Posterior vena cava (tissue), 2 donors: ENCODE results near the gene PREX1. TPM values are rescaled to one million over a fixed set of nuclear protein-coding genes. Genes with fewer than 3 reads are reported as not detected.
"Not testable (repeated sequence)": the region's sequence is repeated elsewhere in the genome, so short reads cannot be mapped to it uniquely, and the experiment has no call there.

ENCODE experiments used
- DNase-seq: peaks from one replicate; pipeline ENCODE4 v3.0.0-alpha.2; 2020; ENCODE audit warnings: low spot score
- intact Hi-C, 2 donors: fragments of 100-400 bp; cut with DNase I; formaldehyde crosslinking; loops; one replicate each; pipeline versions ENCODE4 v1.14.1 to v1.14.2; 2022 to 2023
- total RNA-seq, 2 donors: library from RNA; stranded (reverse); fragmentation: NEBNext Ultra II Directional; extraction: Animal tissue kit (Norgen Biotek cat#: 25700); gene quantifications; one replicate each; pipeline ENCODE4 v1.2.1, GENCODE V29; 2021
- donor health status: DM: yes; HTN: yes; CAD: no.
- donor health status: DM: yes; HTN: yes; CAD: no.

PREX1 gene
- total RNA-seq, 2 donors from 2014 or later = 16.9 to 22.0 TPM

DNA sequence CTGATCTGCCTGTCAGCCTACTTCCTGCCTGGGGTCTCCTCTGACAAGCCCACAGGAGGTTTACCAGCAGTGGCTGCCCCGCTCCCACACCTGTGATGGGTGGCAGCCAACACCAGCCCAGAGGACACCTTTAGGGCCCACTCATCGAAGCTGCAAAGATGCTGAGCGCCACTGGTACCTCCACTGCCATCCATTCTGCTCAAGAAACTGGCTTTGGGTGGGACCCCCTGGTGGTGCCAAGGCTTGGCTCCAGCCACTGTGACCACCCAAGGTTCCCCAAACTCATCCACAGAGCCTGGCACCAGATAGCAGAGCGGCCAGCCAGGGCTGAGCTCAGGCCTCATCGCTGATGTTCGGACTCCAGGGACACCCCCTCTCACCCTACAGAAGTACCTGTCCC lies 42.5 kb downstream of the PREX1 start:
- intact Hi-C loops = no loop called here

DNA sequence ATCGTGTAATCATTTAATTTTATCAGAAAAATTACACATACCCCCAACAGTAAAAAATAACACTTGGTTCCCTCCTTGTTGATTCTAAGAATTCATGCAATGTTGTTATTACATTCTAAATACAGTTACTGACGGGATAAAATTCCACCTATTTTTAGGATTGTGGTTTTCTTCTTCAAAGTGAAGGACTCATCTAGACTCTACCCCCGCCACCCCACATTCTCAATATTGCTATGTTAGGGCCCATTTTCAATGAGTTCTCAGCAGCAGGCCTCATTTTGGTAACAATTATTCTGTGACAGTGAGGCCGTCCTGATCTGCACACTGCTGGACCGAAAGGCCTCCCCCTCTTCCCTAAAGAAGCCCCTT lies 43.5 kb downstream of the PREX1 start:
- intact Hi-C loops = no loop called here
- no peak for DNase-seq

More for the DNA sequence above, 42.5 kb downstream of the PREX1 start:
- DNase-seq = no peak

DNA sequence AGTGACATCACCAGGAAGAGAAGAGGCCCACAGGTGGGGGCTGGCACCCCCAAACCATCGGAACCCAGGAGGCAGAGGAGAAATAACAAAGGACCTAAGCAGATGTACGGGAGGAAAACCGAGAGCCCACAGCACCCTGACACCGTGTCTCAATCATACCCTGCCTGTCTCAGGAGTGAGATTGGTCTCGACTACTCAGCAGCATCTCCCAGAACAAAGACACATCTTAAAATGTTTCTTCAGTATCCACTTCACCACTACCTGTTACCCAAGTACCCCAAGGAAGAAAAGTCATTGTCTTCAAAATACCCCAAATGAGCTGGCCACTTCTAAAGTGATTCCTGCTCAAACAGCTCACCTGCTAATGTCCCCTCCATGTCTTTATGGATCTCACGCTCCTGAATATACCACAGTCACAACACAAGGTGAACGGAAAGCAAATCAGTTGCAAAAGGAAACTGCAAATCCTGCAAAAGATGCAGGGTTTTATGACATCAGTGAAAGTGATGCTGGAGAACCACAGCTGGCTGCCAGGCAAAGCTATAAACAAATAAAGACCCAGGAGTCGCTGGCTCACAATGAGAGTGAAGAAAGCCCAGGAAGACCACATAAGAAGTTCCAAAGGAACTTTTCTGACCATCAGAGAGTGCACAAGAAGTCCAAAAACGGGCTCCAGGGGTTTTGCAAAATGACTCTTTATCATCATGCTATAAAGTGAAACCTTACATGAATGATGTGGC lies 44.1 kb downstream of the PREX1 start:
- no peak for DNase-seq
- intact Hi-C loops = no loop called here

DNA sequence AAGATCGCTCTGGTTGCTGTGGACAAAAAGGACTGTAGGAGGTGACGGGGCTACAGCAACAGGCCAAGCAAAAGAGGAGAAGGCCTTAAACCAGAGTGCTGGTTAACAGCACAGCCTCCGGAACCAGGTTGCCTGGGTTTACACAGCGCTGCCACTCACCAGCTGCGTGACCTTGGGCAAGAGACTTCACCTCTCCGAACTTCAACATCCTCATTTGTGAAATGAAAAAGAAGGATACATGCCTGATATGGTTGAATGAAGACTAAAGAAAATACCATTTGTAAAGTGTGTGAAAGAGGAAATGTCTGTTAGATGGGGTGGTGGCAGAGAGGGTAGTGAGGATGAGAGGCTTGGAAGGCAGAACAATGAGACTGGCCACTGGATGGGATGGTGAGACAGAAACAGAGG lies 44.9 kb downstream of the PREX1 start:
- intact Hi-C loops = no loop called here

DNA sequence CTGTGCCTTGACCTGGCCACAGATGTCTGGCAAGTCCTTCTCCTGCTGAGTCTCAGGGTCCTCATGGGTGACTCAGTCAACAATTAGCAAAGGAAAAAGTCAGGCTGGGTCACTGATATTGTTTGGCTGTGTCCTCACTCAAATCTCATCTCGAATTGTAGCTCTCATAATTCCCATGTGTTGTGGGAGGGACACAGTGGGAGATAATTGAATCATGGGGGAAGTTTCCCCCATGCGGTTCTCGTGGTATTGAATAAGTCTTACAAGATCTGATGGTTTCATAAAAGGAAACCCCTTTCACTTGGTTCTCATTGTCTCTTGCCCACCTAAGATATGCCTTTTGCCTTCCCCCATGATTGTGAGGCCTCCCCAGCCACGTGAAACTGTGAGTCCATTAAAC lies 45.7 kb downstream of the PREX1 start:
- peak; percentile 3 for DNase-seq
- intact Hi-C loops = no loop called here

More for the DNA sequence above, 44.9 kb downstream of the PREX1 start:
- no peak for DNase-seq

DNA sequence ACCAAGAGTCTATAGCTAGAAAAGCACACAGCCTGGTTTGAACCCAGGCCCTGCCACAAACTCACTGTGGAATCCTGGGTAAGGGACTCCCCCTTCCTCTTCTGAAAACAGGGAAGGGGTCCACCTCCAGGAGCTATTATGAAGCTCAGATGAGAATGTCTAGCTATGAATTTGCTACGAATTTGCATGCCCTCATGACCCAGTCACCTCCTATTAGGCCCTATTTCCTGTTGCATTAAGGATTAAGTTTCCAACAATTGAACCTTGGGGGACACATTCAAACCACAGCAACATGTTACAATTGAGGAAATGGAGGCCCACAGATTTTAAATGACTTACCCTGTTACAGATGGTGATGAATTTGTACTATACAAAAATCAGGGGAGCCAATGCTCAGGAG lies 46.2 kb downstream of the PREX1 start:
- intact Hi-C loops = no loop called here
- no peak for DNase-seq

DNA sequence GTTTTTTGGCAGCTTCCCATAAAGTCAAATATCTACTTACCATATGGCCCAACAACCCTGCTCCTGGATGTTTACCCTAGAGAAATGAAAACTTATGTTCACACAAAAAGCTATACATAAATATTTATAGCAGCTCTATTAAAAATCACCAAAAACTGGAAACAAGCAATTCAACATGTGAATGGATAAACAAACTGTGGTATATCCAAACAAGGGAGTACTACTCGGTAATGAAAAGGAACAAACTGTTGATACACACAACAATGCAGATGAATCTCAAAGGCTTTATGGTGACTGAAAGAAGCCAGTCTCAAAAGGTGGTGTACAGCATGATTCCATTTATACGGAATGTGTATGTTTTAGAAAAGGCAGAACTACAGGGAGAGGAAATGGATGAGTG lies 48.4 kb downstream of the PREX1 start:
- intact Hi-C loops = no loop called here
- DNase-seq = no peak

DNA sequence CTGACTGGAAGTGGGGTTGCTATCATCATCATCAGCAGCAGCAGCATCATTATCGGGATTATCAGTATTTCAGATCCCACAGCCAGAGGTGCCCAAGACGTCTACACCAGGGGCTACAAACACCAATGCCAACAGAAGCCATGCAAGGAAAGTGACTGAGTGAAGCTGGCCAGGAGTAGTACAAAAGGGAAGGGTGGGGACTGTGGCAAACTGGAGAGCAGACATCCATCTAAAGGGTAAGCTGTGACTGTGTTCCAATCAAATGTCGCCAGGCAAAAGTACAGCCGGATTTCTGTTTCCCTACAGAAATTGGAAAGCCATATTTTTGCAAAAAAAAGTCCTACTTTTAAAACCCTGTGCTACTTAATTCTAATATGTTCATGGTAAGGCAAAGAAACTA lies 50.0 kb downstream of the PREX1 start:
- intact Hi-C loops = no loop called here

DNA sequence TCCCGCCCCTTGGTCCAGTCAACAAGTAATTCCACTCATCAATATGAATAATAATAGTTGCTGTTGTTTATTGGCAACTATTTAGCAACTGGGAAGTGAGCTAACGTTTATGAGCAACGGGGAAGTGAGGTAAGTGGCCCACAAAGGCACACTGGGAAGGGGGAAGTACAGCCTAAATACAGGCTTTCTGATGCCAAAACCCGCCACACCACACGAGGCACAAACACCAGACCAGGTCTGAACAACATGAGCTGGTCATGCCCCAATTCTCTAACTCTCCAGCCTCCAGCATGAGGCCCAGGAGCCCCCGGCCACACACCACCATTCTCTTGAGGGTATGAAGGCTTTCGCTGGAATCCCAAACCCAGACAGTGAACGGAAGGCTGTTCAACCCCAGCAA lies 50.8 kb downstream of the PREX1 start:
- peak; percentile 72 for DNase-seq

More for the DNA sequence above, 50.0 kb downstream of the PREX1 start:
- peak; percentile 0 for DNase-seq

DNA sequence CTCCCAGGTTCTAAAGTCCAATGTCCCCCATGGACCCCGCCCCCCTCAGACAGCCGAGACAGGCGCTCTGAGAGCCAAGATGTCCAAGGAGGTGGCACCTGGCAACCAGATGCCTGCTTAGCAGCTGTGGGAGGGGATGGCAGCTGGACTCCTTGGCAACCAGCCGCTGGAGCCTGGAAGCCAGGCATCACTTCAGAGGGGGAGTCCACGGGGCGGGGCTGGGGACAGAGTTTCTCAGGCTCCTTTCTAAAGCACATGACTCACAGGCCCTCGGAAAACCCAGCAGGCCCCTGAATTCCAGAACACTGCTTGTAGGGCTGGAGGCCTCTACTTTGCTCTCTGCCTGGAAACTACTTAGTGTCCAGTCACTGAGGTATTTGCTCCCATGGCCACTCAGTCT lies 51.5 kb downstream of the PREX1 start:
- intact Hi-C loops = loop anchor here in 1 of 2 donors (1.0 kb wide), 1 partner anchor 28 kb away; no protein-coding TSS in a partner anchor
- DNase-seq = peak; percentile 65

More for the DNA sequence above, 50.8 kb downstream of the PREX1 start:
- intact Hi-C loops = no loop called here

DNA sequence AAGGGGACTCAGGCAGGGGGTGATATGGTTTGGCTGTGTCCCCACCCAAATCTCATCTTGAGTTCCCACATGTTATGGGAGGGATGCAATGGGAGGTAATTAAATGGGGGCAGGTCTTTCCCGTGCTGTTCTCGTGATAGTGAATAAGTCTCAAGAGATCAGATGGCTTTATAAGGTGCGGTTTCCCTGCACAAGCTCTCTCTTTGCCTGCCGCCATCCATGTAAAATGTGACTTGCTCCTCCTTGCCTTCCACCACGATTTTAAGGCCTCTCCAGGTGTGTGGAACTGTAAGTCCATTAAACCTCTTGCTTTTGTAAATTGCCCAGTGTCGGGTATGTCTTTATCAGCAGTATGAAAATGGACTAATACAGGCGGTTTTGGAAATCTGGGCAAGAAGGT lies 52.3 kb downstream of the PREX1 start:
- intact Hi-C loops, DNase-seq: not testable (repeated sequence)

DNA sequence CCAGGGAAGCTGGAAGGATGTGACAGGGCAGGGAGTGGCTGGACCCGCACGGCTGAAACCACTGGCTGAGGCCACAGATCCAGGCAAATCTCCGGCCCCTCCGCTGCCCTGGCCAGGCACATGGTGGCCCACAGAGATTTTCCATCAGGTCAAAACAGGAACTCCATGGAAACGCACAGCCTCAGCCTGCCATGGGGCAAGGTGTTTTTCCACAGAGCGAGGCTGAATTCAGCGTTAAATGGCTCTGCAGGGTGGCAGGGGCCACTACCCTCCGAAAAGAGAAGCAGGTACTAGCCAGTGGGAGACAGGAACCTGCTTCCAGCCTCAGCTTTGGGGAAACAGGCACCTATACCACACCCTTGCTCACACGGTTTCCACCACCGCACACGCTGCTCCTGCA lies 53.1 kb downstream of the PREX1 start:
- intact Hi-C loops = no loop called here
- DNase-seq = peak; percentile 63

DNA sequence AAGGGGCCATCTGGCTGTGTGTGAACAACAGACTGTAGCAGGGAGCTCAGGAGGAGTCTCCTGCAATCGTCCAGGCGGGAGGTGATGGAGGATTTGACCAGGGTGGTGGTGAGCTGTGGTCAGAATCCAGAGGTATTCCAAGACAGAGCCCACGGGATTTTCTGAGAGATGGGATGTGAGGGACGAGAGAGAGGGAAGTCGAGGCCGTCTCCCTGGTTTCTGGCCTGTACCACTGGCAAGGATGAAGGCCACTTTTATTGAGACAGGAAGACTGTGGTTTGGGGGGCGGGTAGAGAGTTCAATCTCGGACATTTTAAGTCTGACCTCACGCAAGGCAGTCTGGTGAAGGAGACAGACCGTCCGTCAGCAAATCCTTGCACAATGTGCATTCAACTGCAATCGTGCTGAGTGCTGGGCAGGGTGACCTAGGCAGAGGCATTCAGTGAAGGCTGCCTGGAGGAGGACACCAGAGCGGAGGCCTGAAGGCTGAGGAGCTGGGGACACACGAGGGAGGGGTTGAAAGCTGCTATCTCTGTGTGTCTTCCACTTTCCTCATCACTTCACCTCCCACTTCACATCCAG lies 53.9 kb downstream of the PREX1 start:
- intact Hi-C loops = no loop called here
- DNase-seq = peak; percentile 82

DNA sequence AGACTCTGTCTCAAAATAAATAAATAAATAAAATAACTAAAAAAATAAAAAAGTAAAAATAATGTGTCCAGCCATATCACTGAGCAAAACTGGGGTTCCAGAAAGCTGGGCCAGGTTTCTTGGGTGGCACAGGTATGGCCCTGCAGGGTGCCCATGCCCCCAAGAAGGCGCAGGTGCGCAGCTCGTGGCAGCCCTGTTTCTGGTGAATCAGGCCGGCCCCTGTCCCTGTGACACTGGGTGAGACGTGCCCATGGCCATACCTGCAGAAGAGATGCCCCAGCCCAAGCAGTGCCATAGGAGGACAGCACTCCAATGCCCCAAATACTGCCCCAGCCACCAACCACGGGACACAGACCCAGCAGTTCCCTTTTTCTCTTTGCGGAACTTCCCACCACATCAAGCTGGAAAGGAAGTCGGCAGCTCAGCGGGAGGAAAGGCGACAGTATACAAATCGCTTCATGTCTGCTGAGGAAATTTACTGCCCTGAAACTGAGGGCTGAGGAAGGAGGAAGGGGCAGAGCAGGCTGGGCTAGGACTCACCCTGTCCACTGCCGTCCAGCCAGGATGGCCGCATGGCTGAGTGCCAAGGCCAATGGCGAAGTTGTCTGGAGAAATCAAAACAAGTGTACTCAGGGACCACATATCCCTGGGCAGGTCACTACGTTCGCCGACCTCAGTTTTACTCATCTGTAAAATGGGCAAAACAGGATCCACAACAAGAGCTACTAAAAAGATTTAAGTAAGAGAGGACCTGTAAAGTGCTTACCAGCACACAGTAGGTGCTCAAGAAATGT lies 55.4 kb downstream of the PREX1 start:
- intact Hi-C loops = no loop called here

DNA sequence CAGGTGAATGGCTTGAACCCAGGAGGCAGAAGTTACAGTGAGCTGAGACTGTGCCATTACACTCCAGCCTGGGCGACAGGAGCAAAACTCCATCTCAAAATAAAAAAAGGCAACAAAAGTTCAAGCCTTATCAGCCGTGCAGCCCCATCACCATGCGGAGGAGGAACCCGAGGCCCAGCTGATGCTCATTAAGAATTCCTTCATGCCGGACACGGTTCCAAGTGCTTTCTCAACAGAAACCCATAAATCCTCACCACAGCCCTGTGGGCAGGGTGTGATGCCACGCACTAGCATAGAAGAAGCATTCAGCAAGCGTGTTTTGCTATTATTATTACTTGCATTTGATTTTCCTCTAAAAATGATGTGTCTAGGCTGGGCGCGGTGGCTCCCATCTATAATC lies 56.3 kb downstream of the PREX1 start:
- peak; percentile 81 for DNase-seq
- intact Hi-C loops = no loop called here

More for the DNA sequence above, 55.4 kb downstream of the PREX1 start:
- peak; percentile 92 for DNase-seq

DNA sequence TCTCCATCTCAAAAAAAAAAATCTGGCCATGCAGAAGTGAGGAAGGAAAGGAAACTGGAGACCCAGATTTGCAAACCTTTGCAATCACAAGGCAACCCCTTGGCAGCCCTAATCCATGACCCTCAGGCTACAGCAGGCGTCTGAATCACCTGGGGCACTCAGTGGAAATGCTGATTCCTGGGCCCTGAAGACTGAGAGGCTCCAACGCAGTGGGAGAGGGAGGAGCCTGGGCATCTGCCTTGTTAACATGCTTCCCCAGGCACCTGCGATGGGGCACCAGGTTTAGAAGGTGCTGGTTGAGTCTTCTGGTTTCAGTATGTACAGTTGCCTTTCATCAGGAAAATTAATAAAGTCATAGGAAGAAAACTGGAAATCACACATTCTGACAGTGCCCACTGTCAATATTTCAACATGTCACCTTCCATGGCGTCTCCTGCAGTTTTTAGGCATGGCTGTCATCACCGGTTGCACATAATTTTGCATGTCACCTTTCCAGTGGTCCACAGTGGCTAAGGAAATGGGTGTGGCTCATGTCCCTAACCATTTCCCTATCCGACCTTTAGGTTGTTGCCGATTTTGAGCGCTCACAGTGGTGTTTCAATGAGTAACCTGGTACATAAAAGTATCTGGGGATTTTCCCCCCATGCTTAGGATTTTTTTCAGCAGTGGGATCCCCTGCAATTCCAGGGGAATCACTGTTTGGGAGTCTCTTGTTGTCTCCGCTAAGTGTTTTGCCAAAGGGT lies 56.9 kb downstream of the PREX1 start:
- intact Hi-C loops = no loop called here
- peak; percentile 9 for DNase-seq

DNA sequence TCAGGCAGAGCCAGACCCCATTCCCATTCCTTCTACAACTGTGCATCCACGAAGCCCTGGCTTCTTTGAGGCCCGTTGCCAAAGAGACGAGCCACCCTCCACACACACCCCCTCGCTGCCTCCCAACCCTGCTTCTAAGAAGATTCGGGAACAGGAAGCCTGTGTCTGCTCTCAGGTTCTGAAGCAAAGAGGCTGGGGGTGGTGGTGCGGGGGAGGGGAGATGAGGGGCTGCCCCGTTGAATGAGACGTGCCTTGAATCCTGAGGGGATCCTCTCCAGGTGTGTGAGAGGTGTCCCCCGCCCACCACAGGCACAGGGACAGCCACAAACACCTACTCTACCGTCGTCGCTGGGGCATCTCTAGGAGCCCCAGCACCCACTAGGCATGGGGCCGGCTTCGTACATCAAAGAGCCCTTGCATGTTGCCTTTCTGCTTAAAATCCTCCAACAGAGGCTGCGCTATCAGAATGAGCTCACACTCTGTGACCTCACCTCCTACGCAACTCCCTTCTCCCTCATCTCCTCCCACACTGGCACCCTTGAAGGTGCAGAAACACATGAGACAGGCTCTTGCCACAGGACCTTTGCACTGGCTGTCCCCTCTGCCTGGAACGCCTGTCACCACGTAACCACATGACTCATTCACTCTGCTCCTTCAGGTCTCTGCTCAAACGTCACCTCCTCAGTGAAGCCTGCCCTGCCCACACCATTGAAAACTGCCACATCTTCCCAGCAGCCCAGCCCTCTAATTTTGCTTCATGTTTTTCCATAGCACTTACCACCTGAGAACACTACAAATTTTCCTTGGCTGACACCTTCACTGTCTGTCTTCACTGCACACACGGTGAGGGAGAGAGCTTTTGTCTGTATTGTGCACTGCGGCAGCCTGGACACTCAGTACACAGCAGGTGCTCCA lies 58.5 kb downstream of the PREX1 start:
- intact Hi-C loops = no loop called here
- peak; percentile 73 for DNase-seq
